NCI-H526 (cell line): ENCODE measurements around the gene TMPRSS9.
A peak's percentile ranks its signal among the peaks of the same experiment; 100 is the strongest.

ENCODE experiments used
- DNase-seq, 2 experiments: peaks; one replicate each; lab custom pipeline; 2025; lab: John Stamatoyannopoulos, UW

The TMPRSS9 gene

GRCh38 chr19:2361246-2362045, 1.4 kb downstream of the TMPRSS9 start:
- DNase-seq, result no peak

DNA sequence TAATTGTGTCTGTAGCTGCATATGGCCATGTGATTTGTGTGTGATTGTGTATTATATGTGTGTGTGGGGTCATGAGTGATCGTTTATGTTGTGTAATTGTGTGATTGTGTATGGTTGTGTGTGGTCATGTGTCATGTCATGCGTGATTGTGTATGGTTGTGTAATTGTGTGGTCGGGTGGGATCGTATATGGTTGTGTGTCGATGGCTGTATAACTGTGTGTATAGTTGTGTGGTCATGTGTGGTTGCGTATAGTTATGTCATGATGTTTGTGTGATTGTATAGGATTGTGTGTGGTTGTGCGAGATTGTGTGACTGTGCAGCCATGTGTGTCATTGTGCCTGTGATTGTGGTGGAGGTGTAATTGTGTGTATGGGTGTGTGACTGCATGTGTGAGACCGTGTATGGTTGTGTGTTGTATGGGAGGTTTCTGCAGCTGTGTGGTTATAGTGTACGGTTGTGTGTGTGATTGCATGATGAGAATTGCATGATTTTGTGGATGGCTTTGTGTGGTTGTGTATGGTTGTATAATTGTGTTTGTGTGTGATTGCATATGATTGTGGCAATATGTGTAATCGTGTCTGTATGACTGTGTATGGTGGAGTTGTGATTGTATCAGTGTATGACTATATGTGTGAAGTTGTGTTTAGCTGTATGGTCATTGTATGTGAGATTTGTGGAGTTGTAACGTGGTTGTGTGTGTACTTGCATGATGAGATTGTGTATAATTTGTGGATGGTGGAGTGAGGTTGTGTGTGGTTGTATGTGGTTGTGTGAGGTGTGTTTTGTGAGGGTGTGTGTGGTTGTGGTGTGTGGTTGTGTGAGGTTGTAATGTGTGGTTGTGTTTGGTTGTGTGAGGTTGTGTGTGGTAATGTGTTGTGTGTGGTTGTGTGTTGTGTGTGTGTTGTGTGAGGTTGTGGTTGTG, 2.2 kb downstream of the TMPRSS9 start:
- DNase-seq, result no peak

DNA sequence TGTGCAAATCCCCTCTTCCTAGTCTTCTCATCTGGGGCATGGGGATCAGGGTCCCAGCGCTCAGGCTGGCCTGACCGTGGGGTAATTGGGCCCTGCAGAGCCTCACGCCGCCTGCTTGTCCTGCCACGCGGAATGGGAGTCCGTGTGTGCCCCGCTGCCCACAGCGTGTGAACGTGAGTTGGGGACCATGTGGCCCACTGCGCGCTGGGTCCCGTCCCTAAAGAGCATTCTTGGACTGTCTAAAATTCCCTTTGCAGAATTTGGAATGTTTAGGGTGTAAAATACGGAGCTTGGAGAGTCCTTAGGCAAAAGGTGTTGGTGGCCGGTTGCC, 2.9 kb downstream of the TMPRSS9 start:
- DNase-seq, result no peak

DNA sequence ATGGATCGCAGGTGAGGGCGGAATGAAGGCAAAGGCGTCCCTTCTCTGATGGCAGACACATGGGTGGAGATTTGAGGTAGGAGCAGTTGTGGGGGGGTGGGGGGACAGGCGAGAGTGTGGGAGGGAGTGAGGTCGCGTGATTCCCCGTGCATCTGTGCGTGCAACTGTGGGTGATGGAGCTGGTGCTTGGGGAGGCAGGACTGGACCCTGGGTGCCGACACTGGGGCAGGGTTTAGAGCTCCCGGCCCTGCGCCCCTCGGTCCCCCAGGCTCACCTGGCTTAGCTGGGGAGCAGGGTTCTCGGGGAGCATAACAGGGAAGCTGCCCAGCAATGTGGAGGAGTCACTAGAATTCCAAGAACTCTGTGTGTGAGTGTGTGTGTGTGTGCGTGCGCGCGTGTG, 3.4 kb downstream of the TMPRSS9 start:
- DNase-seq, result no peak

DNA sequence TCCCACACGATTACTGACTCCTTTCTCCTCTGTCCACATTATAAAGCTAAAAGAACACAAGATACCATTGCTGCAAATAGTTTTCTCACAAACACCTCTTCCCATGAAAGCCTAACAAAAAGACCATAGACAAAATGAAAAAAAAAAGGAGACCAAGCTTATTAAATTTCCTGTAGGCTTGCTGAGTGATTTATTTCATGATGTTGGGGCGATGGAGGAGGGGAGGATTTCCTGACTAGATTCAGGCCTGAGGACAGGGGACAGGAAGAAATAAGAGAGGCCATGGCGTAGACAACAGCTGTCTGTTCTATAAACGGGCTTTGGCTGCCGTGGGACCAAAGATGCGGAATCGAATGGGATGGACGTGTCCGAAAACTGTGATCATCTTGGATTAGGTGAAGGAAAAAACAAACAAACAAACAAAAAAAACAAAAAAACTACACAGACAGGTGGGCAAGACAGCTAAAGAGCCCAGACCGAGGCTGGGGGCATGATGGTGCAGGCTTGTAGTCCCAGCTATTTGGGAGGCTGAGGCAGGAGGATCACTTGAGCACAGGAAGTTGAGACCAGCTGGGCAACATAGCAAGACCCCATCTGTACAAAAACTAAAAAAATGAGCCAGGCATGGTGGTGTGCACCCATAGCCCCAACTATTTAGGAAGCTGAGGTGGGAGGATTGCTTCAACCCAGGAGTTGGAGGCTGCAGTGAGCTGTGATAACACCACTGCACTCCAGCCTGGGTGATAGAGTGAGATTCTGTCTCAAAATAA, 5.3 kb downstream of the TMPRSS9 start:
- no peak for DNase-seq

DNA sequence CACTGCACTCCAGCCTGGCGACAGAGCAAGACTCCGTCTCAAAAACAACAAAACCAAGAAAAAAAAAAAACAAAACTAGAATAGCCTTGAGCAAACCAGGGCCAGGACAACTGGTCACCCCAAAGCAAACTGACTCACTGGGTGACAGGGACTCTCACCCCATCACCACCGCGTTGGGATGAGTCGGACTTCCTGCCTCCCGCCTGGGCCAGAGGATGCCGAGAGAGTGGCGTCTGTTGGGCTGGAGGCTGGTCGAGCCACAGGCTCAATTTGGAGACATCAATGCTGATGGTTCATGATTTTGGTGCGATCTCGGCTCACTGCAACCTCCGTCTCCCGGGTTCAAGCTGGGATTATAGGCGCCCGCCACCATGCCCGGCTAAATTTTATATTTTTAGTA, 11.6 kb downstream of the TMPRSS9 start:
- DNase-seq, result no peak

- DNase-seq, result no peak
Measured at GRCh38 chr19:2372076-2372612, 12.1 kb downstream of the TMPRSS9 start.

GRCh38 chr19:2374808-2375207, 14.7 kb downstream of the TMPRSS9 start:
- no peak for DNase-seq

DNA sequence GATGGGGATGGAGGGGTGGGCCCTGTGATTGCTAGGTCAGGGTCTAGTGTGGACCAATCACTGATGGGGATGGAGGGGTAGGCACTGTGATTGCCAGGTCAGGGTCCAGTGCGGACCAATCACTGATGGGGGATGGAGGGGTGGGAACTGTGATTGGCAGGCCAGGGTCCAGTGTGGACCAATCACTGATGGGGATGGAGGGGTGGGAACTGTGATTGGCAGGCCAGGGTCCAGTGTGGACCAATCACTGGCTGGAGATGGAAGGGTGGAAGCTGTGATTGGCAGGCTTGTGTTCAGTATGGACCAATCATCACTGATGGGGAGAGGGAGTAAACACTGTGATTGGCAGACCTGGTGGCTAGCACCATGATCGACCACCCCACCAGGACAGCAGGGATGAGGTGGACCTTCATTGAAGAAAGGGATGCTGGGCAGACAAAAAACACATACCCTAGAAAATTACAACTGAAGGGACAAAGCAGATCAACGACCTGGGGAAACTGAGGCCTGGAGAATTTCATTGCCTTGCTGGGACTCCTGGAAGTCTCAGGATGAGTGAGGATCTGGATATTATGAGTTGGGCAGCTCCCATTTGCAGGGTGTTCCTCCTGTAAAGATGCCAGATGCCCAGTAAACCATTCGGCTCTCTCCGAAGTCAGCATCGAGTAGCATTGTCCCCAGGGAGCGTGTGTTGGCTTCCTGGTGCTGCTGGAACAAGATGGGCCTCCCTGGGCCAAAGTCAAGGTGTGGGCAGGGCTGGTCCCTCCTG, 15.5 kb downstream of the TMPRSS9 start:
- no peak for DNase-seq

DNA sequence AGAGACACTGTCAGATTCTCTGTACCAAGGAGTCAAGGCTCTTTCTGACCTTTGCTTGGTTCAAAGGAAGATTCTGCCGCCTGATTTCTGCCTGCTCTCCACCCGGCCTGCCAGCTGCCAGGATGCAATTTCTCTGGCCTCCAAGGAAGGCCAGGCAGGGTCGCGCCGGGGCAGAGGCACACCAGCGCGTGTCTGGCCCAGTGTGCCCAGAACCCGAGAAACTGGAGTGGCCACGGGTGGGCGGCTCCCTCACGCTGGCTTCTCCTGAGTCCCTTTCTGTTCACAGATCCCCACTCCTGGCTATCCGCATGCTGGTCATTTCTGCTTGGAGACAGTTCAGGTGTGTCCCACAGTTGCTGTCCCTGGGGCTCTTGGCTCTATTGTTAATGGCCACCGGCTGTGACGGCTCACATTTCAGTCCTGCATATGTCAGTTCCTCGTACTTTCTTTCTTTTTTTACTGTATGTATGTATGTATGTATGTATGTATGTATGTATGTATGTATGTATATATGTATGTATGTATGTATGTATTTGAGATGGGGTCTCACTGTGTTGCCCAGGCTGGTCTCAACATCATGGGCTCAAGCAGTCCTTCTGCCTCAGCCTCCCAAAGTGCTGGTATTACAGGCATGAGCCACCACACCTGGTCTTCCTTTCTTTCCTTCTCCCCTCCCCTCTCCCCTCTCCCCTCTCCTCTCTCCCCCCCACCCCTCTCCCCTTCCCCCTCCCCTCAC, 16.9 kb downstream of the TMPRSS9 start:
- no peak for DNase-seq

DNA sequence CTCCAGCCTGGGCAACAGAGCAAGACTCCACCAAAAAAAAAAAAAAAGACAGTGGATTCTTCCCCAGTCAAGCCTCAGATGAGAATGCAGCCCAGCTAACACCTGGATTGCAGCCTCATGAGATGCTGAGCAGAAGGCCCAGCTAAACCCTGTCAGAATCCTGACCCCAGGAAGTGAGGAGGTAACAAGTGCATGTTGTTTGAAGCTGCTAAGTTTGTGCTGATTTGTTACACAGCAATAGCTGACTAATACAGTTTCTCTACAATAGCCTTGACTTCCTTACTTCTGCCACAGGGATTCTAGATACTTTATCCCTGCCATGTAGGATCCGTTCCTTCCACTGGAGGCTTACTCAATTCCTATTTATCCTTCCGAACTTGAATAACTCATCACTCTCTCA, 20.5 kb downstream of the TMPRSS9 start:
- no peak for DNase-seq

DNA sequence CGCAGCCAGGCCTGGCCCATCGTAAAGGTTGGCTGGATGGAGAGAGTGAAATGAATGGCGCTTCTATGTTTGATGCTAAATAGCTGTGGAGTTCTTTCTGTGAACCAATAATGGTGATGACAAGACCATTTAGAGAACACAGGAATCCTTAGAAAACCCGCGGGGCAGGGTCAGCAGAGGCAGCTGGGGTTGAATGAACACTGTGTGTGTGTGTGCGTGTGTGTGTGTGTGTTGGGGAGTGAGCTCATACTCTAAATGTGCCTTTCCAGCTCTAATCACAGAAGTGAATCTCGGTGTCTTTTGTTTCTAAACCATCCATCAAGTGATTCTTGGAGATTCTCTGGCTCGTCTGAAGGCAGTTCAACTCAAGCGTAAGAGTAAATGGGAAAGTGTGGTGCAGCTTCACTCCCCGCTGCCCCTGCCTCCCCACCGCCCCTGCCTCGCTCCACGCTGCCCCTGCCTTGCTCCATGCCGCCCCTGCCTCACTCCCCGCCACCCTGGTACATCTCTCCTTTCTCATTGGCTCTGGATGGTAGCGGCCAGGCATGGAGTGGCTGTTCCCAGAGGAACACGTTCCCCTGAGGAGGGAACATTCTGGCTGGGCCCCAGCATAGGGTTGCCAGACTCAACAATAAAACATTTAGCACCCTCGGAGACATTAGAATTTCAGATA, 21.2 kb downstream of the TMPRSS9 start:
- DNase-seq, result no peak

GRCh38 chr19:2382530-2383222, 22.6 kb downstream of the TMPRSS9 start:
- no peak for DNase-seq

- peak; percentile 57 to 74 for DNase-seq
Measured at GRCh38 chr19:2385053-2385721, 25.1 kb downstream of the TMPRSS9 start.

- DNase-seq, result no peak
Measured at GRCh38 chr19:2387367-2388288, 27.6 kb downstream of the TMPRSS9 start.

GRCh38 chr19:2389594-2389993, 29.5 kb downstream of the TMPRSS9 start:
- DNase-seq, result no peak

- peak; percentile 29 to 62 for DNase-seq
Measured at GRCh38 chr19:2391118-2391725, 31.2 kb downstream of the TMPRSS9 start.
